GM18517 (cell line): ENCODE measurements around the gene DCDC2.
"Not testable (repeated sequence)": the region's sequence is repeated elsewhere in the genome, so short reads cannot be mapped to it uniquely, and the experiment has no call there.

Experiments used
- ATAC-seq: cut with Tn5 transposase; IDR thresholded peaks from one replicate; pipeline ENCODE4 v1.9.1; 2021; ENCODE audit warnings: mild to moderate bottlenecking, moderate library complexity; ENCODE audit not compliant: unreplicated experiment

Gene DCDC2

GRCh38 chr6:24228681-24229255, 129.1 kb downstream of the DCDC2 start:
- ATAC-seq: no peak

GRCh38 chr6:24228123-24228522, 129.7 kb downstream of the DCDC2 start:
- ATAC-seq: no peak

- no peak for ATAC-seq
Measured at GRCh38 chr6:24227556-24227955, 130.3 kb downstream of the DCDC2 start.

- no peak for ATAC-seq
Measured at GRCh38 chr6:24226541-24226940, 131.3 kb downstream of the DCDC2 start.

- no peak for ATAC-seq
Measured at GRCh38 chr6:24225838-24226237, 132.0 kb downstream of the DCDC2 start.

GRCh38 chr6:24223115-24223919, 134.5 kb downstream of the DCDC2 start:
- no peak for ATAC-seq

- ATAC-seq: no peak
Measured at GRCh38 chr6:24219670-24220069, 138.2 kb downstream of the DCDC2 start.

GRCh38 chr6:24214984-24215383, 142.9 kb downstream of the DCDC2 start:
- ATAC-seq: no peak

GRCh38 chr6:24207413-24207812, 150.4 kb downstream of the DCDC2 start:
- ATAC-seq: no peak

- no peak for ATAC-seq
Measured at GRCh38 chr6:24205020-24205492, 152.8 kb downstream of the DCDC2 start.

GRCh38 chr6:24204113-24204512, 153.7 kb downstream of the DCDC2 start:
- ATAC-seq: not testable (repeated sequence)

GRCh38 chr6:24197892-24198291, 160.0 kb downstream of the DCDC2 start:
- no peak for ATAC-seq

GRCh38 chr6:24195836-24196597, 161.8 kb downstream of the DCDC2 start:
- no peak for ATAC-seq

- no peak for ATAC-seq
Measured at GRCh38 chr6:24194978-24195700, 162.7 kb downstream of the DCDC2 start.

GRCh38 chr6:24193364-24193763, 164.5 kb downstream of the DCDC2 start:
- ATAC-seq: no peak

GRCh38 chr6:24191346-24191745, 166.5 kb downstream of the DCDC2 start:
- ATAC-seq: no peak

- no peak for ATAC-seq
Measured at GRCh38 chr6:24188578-24189080, 169.2 kb downstream of the DCDC2 start.

- no peak for ATAC-seq
Measured at GRCh38 chr6:24187965-24188577, 169.8 kb downstream of the DCDC2 start.

GRCh38 chr6:24186349-24186748, 171.5 kb downstream of the DCDC2 start:
- ATAC-seq: no peak

- no peak for ATAC-seq
Measured at GRCh38 chr6:24183584-24183983, 174.3 kb downstream of the DCDC2 start.
